Peyer's patch (tissue), 4 donors: ENCODE results near the gene LPAR2. TPM values are rescaled to one million over a fixed set of nuclear protein-coding genes. Genes with fewer than 3 reads are reported as not detected.

Source experiments
- DNase-seq, 3 donors: peaks; one replicate each; pipeline ENCODE4 v3.0.0-alpha.2; 2017 to 2019
- H3K27ac ChIP-seq, 4 donors: fragments of 200-600 bp; sonication (generic); one replicate each; pipeline ENCODE4 v1.5.1; 2016 to 2019
- H3K27me3 ChIP-seq, 2 donors: fragments of 200-600 bp; sonication (generic); one replicate each; pipeline ENCODE4 v1.5.1; 2019
- H3K36me3 ChIP-seq, 3 donors: fragments of 200-600 bp; sonication (generic); one replicate each; pipeline ENCODE4 v1.5.1; 2016 to 2019
- H3K4me1 ChIP-seq, 4 donors: fragments of 200-600 bp; sonication (generic); one replicate each; pipeline ENCODE4 v1.5.1; 2016 to 2019
- H3K4me3 ChIP-seq, 4 donors: fragments of 200-600 bp; sonication (generic); 1 replicate in 3 of 4; 2 replicates in 1 of 4; pipeline ENCODE4 v1.5.1; 2016 to 2019; ENCODE audit warnings: mild to moderate bottlenecking in 1 of 4
- H3K9me3 ChIP-seq, 4 donors: fragments of 200-600 bp; sonication (generic); one replicate each; pipeline ENCODE4 v1.5.1; 2016 to 2019; ENCODE audit warnings: mild to moderate bottlenecking in 1 of 4
- CTCF ChIP-seq, 6 experiments: fragments of 450-650 bp in 4 of 6; fragments of 200-600 bp in 2 of 6; sonication (generic) in 1 of 6; IDR thresholded peaks; one replicate each; pipeline ENCODE4 v1.5.1; 2017 to 2019; ENCODE audit warnings: antibody characterized with exemption in 6 of 6, mild to moderate bottlenecking in 3 of 6, moderate library complexity in 1 of 6
- POLR2A ChIP-seq, 2 donors: fragments of 450-650 bp; IDR thresholded peaks; one replicate each; pipeline ENCODE4 v1.5.1; 2017; ENCODE audit warnings: antibody characterized with exemption in 2 of 2, mild to moderate bottlenecking in 2 of 2, moderate library complexity in 2 of 2
- total RNA-seq, 4 donors: library from RNA; depleted of rRNA; stranded (reverse); fragments of >200 nt; gene quantifications; one replicate each; pipeline ENCODE4 v1.1.0, GENCODE V29; 2016

LPAR2 gene
- total RNA-seq, 4 donors from 2014 or later, result 14.9 to 44.2 (median 34.6) TPM

GRCh38 chr19:19637186-19637522 is 9.1 kb upstream of the LPAR2 start:
- DNase-seq, result no peak
- H3K9me3 ChIP-seq, result no peaks in the 10 kb centered on the region
- H3K27me3 ChIP-seq, result no peaks in the 10 kb centered on the region
- H3K27ac ChIP-seq, result no peak overlapping the region
- H3K4me3 ChIP-seq, result no peak overlapping the region
- TF ChIP-seq POLR2A (IDR thresholded peaks at IDR 0.05) (no peak), CTCF (IDR thresholded peaks at IDR 0.05) (no peak)
- peaks cover 0 to 5% (median 0%) of the 10 kb centered on the region in 4 donors for H3K4me1 ChIP-seq
- peaks cover 0 to 59% (median 0%) of the 10 kb centered on the region in 3 donors for H3K36me3 ChIP-seq

- H3K36me3 ChIP-seq, result peaks cover 0 to 59% (median 0%) of the 10 kb centered on the region in 3 donors
- H3K4me1 ChIP-seq, result no peaks in the 10 kb centered on the region
- no peak for DNase-seq
- H3K27ac ChIP-seq, result no peak overlapping the region
- no peak for TF ChIP-seq POLR2A (IDR thresholded peaks at IDR 0.05)
- TF ChIP-seq CTCF (IDR thresholded peaks at IDR 0.05), result no peak
- no peak overlapping the region for H3K4me3 ChIP-seq
- no peaks in the 10 kb centered on the region for H3K9me3 ChIP-seq
- H3K27me3 ChIP-seq, result no peaks in the 10 kb centered on the region
Measured at GRCh38 chr19:19636573-19637185, 8.7 kb upstream of the LPAR2 start.

GRCh38 chr19:19635313-19635702 is 7.3 kb upstream of the LPAR2 start:
- no peak for DNase-seq
- Histone ChIP-seq H3K36me3 (peaks cover 0 to 59% (median 0%) of the 10 kb centered on the region in 3 donors), H3K9me3 (no peaks in the 10 kb centered on the region), H3K27ac (no peak overlapping the region), H3K27me3 (no peaks in the 10 kb centered on the region), H3K4me3 (no peak overlapping the region), H3K4me1 (no peaks in the 10 kb centered on the region)
- no peak for TF ChIP-seq CTCF (IDR thresholded peaks at IDR 0.05)
- TF ChIP-seq POLR2A (IDR thresholded peaks at IDR 0.05), result no peak

GRCh38 chr19:19634516-19635312 is 6.7 kb upstream of the LPAR2 start:
- Histone ChIP-seq H3K4me1 (no peaks in the 10 kb centered on the region), H3K36me3 (peaks cover 0 to 59% (median 0%) of the 10 kb centered on the region in 3 donors), H3K27me3 (no peaks in the 10 kb centered on the region), H3K4me3 (no peak overlapping the region), H3K9me3 (no peaks in the 10 kb centered on the region), H3K27ac (no peak overlapping the region)
- DNase-seq, result no peak
- TF ChIP-seq CTCF (IDR thresholded peaks at IDR 0.05) (no peak), POLR2A (IDR thresholded peaks at IDR 0.05) (no peak)

- Histone ChIP-seq H3K27ac (no peak overlapping the region), H3K27me3 (no peaks in the 10 kb centered on the region), H3K4me1 (no peaks in the 10 kb centered on the region), H3K4me3 (no peak overlapping the region), H3K9me3 (no peaks in the 10 kb centered on the region), H3K36me3 (peaks cover 0 to 53% (median 0%) of the 10 kb centered on the region in 3 donors)
- DNase-seq, result no peak
- no peak for TF ChIP-seq CTCF (IDR thresholded peaks at IDR 0.05)
- no peak for TF ChIP-seq POLR2A (IDR thresholded peaks at IDR 0.05)
Measured at GRCh38 chr19:19633711-19634515, 5.9 kb upstream of the LPAR2 start.
